MM.1S (cell line): ENCODE results near the gene PPOX.

Experiments used
- CTCF ChIP-seq: fragments of 300-600 bp; sonication (generic); IDR thresholded peaks from 2 replicates; pipeline ENCODE4 v1.5.1; 2016; ENCODE audit warnings: antibody characterized with exemption, low read length, mixed read lengths
- EZH2 ChIP-seq: fragments of 300-600 bp; sonication (generic); optimal IDR thresholded peaks from 2 replicates; pipeline ENCODE3; 2017; ENCODE audit warnings: low read depth, mild to moderate bottlenecking, antibody characterized with exemption, low read length, mixed read lengths
- EZH2phosphoT487 ChIP-seq: fragments of 300-600 bp; sonication (generic); IDR thresholded peaks from 2 replicates; pipeline ENCODE4 v1.6.1; 2018; ENCODE audit warnings: antibody characterized with exemption, low read length

- TF ChIP-seq CTCF (no peak), EZH2 (no peak), EZH2phosphoT487 (no peak)
These were observed 48.1 kb downstream of the PPOX start for GRCh38 chr1:161214369-161214768.
